GM18868 (cell line): ENCODE measurements around the gene LECT2.

Experiments
- ATAC-seq: cut with Tn5 transposase; IDR thresholded peaks from one replicate; pipeline ENCODE4 v1.9.1; 2021; ENCODE audit warnings: mild to moderate bottlenecking, moderate library complexity; ENCODE audit not compliant: unreplicated experiment

The LECT2 gene

DNA sequence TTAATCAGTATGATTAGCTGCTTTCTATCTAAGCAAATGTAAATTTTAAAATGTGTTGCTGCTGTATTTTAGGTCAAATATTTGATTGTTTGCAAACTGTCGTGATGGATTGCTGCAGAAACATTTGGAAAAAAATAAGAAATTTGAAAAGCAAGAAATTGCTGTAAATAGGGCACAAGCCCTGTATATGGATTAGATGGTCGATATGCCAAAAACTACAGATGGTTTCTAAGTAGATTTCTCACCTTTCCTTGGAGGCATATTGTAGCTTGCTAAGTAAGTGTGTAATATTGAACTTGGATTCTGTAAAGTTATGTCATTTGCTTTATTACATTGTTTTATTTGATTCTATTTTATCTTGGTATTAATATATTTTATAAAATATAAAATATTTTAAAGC is 13.1 kb downstream of the LECT2 start:
- ATAC-seq = no peak

DNA sequence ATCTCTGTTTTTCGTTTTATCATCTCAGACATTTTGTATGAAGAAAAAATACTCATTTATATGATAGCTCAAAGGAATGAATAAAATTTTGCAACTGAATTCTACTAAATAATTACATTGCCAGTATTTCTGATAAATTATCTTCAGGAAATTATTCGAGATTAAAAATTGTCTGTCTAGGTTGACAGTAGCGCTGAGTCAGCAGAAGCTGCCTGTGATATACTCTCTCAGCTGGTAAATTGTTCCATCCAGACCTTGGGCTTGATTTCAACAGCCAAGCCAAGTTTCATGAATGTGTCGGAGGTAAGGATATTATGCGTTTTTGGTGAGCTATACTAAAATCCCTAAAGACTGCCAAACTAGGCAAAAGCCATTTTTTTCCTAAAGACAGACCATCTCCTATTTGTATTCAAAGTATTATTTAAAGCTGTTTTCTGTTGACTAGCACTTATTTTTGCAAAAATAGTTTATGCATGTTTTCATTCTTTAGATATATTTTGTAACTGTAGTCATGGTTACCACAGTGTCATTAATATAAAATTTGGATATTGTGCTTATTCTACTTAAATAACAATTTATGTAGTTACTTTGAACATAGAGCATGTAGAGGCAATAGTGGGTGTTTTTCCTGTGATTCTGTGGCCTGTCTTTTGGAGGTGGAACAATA is 17.4 kb downstream of the LECT2 start:
- no peak for ATAC-seq

DNA sequence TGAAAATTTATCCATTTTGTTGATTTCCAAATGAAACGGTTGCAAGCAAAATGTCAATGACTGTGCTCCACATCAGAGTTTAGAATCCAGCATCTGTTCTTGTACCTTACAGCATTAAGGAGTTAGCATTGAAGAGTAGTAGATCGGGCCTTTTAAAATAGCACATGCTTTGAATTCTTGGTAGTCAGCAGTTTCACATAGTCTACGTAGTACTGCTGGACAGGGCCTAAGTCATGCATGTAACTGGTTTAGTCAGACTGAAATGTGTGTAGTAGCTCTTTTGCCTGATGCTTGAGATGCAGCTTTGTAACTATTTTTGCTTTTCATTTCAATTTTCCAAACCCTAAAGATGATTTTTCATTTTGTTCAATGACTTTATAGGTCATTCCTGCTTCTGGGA is 19.8 kb downstream of the LECT2 start:
- ATAC-seq = no peak

DNA sequence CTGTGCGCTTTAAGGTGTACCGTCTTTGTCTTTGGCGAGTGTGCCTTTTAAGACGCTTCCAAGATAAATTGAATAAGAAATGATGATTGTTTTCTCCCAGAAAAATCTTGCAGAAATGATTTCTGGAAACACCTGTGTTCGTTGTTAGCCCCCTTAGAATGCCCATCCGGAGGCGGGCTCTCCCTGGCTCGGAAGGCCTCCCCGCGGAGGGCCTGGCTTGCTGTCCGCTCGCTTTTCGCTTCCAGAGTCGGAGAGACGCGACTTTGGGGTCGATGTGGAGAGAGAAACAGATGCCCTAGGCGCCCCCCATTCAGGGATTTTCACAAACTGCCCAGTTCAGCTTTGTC is 23.9 kb downstream of the LECT2 start:
- no peak for ATAC-seq

DNA sequence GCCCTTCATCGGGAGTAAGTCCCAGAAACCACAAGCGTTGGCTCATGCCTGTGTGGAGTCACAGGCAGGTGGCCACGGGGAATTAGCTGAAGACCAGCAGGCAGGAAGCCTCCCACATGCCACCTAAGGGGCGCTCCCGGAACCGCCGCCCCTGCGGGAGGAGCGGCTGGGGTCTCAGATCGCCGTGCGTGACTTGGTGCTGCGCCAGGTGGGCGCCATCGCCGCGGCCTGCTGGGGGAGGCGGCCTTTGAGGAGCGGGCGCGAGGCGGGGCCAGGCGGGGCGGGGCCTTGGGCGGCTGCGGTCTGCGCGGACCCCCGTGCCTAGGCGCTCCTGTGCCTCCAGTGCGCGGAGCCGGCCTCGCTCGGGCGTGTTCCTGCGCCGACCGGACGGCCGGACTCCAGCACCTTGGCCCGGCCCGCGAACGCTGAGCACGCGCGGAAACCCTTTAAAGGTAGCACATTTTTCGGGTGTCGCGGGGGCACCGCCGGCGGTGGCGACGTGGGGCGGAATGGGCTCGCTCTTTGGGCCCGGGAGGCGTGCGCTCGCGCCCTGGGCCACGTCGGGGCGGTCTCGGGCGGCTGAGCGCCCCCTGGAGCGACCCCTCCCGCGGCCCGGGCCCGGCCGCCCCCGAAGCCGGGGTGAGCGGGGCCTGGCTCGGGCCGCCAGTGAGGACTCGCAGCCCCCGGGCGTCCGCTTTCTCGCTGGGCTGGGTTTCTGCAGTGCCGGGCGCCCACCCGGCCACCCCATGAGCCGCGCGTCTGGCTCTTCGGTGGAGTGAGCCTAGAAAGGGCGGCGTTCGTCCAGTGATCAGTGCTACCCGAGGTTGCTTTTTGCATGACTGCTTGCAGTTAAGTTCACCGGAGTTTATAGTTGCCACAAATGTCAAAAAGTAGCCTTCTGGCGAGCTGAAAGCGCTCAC is 24.5 kb downstream of the LECT2 start:
- ATAC-seq = no peak

DNA sequence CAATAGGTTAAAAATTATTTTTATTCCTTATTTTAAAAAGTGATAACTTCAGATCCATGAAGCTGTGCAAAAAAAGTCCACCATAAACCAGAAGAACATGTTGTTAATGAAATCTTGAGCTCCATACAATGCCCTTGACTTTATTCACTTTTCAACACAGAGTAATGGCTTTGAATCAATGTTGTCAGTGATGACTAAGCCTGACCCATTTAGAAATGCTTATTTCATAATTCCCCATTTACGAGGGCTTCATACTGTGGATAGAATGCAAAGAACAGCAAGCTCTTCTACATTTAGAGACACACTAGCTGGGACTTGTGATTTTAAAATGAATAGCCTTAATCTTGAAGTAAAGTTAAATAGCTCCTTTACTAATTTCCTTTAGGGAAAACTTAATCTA is 33.4 kb downstream of the LECT2 start:
- no peak for ATAC-seq

DNA sequence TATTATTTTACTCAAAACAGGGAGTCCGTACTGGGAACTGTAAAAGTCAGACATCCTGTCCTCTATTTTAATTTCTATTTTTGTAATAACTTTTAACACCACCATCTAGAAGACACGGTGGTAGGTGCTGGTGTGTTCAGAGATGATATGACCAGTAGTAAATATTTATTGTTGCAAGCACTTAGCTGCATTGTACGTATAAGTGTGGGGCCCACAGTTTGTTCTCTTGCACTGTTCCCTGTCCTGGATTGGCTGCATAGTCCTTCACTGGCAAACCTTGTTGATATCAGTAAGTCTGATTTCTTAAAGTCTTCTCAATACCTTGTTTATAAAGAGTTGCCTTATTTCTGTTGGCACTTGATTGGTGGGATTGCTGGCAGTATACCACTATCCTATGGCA is 34.6 kb downstream of the LECT2 start:
- no peak for ATAC-seq

DNA sequence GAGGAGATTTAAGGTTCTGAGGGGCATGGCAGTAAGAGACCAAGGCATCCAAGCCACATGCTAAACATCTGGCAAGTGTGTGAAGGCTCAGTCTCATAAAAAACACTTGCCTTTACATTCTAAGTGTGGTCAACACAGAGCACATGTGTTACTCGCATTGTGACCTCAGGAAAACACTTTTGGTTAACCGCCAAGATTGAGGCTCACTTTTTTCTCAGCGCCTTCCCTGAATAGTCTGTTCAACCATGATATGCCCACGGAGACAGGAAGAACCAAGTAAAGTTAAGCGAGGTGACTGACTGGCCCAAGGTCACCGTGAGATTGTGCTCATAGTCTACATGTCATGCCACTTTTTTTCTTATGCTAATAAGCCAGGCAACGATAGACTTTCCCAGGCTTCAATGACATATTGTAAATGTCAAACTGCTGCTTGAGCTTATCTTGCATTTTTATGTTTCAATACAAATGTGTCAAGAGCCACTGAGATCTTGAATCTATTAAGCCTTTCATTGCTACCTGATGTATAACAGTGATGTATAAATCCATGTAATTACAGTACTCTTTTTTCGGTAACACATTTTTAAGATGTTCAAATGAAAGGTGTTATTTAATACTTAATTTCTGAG is 38.0 kb downstream of the LECT2 start:
- no peak for ATAC-seq

DNA sequence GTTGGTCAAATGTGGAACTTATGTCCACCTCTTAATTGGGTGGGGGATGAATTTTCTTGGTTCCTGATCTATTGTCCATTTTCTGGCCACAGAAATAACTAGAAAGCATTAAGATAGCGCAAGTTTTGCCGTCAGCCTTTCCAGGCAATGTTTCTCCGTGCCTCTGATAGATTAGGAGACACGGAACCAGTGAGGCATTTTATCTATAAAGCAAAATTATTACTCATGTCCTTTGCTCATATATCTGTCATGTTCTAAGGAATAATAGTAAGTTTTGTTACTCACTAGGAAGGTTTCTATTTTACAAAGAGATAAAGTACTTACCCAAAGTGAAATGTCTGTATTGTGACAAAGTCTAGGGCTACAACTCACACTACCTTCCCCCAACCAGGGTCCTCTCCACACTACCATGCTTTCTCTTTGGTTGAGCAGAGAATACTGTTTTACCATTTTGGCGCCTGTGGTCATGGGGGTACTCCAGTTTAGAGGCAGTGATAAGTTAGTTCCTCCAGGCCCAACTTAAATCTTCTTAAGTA is 39.2 kb downstream of the LECT2 start:
- no peak for ATAC-seq

DNA sequence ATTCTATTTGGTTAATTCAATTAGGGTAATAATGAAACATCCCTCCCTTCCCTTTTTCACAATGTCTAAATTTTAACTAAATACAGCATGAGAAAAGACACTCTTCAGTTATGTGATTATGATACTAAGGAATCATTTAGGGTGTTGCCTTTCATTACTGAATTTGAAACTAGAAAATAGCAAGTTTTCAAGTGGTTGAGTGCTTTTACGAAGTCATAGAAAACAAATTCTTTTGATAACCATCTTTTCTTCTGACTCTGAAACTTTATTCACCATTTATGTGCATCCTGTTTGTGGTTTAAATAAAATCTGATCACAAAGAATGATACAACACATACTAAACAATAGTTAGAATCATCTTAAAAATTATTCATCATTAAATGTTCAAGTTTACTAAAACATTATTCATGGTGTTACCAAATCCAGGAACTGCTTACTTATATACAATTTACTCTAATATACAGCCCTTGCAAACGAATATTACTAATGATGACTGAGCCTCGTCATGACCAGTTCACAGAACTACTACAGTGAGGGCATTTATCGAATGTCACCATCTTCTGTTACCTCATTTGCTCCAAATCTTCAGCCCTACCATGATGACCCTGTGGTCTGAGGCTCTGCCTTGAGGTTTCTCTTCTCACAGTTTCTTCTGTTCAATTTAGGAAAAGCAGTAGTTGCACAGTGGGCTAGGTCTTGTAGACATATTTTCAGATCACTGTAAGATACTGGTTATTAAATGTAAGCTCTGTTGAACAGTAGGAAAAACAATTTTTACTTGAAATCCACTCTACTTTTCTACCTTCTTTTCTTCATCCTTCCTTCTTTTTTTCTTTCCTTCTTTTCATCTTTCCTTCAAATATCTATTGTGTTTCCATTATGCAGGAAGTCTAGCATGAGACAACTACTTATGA is 40.8 kb downstream of the LECT2 start:
- ATAC-seq = no peak

DNA sequence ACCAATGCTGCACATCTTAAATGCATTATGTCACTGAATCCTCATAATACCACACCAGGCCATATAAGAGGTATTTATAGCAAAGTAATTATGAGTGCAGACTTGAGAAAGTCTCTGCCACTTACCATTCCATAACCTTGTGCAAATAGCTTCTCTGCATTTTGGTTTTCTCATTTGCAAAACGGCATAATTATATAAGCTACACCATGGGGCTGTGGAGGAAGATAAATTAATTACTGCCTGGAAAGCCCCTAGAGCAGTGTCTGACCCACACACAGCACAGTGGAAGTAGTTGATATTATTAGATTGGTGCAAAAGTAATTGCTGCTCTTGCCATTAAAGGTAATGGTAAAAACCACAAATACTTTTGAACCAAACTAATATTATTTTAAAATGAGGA is 49.6 kb downstream of the LECT2 start:
- no peak for ATAC-seq

DNA sequence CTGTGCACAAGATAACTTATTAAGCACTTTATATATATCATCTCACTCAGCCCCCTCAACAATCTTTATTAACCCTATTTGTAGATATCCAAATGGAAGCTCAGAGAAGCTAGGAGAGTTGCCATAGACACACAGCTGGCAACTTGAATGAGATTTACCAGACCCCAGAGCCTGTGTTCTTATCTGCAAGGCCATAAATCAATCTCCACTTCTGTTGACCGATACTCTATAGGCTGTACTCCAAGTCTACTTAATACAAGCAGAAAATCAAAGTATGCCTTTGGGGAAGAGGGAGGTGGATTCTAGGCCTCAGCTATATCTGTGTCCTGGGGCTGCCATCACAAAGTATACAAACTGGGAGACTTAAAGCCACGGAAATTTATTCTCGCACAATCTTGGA is 53.1 kb downstream of the LECT2 start:
- no peak for ATAC-seq

DNA sequence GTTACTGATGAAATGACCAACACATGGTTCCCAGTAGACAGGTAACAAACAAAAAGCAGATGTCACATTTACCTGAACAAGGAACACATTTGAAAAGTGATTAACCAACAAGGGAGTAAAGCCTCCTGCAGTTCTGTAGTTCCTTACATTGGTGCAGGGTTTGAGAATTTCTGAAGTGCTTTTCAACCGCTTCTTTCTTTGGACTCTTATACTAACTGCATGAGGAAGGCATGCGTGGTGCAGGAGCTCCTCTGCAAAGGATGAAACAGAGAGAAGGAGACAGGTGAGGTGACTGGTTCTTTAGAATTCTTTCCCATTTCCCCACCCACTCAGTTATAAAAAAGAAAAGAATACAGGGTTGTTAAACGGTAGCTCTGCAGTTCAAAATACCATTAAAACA is 54.5 kb downstream of the LECT2 start:
- ATAC-seq = no peak

DNA sequence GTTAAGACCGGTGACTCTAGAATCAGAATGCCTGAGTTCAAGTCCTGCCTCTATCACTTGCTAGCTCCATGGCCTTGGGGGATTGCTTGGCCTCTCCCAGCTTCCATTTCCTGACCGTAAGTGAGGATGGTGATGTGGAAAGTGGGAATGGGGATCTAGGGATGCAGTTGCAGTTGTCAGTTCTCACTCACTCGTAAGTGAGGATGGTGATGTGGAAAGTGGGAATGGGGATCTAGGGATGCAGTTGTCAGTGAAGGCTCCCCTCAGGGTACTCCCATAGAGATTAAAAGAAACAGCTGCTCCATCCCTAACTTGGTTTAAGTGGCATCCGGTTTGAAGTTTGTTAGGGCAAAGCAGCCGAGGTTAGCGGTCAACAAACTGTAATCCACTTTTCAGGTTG is 56.1 kb downstream of the LECT2 start:
- ATAC-seq = no peak
